K562 (cell line): Measurements from ENCODE around the gene LNPEP. TPM values are rescaled to one million over a fixed set of nuclear protein-coding genes. Genes with fewer than 3 reads are reported as not detected.

Source experiments
- CBFB ChIP-seq: sonication (generic); formaldehyde crosslinking; IDR thresholded peaks from 2 replicates; pipeline ENCODE4 v1.4.0; 2020; ENCODE audit warnings: mild to moderate bottlenecking, missing genetic modification reagents
- CEBPB ChIP-seq: fragments of 450-650 bp; IDR thresholded peaks from 2 replicates; pipeline ENCODE4 v1.6.1; 2016; ENCODE audit warnings: missing genetic modification characterization, missing compliant biosample characterization
- CHD4 ChIP-seq: fragments of 200-600 bp; sonication (generic); IDR thresholded peaks from 3 replicates; pipeline ENCODE4 v1.6.1; 2012; ENCODE audit warnings: low read depth, mild to moderate bottlenecking, mixed read lengths, low read length, inconsistent platforms; ENCODE audit not compliant: insufficient read depth, insufficient replicate concordance, poor library complexity, severe bottlenecking
- GTF2A2 ChIP-seq: IDR thresholded peaks from 2 replicates; pipeline ENCODE4 v1.6.1; 2016; ENCODE audit warnings: mild to moderate bottlenecking, missing genetic modification characterization, missing compliant biosample characterization
- KAT2B ChIP-seq: IDR thresholded peaks from one replicate; pipeline ENCODE4 v1.6.1; 2012; ENCODE audit warnings: low read depth, mild to moderate bottlenecking, control low read depth, inconsistent platforms, low read length, moderate library complexity
- KAT8 ChIP-seq: fragments of 450-650 bp; IDR thresholded peaks from 2 replicates; pipeline ENCODE4 v1.6.1; 2016; ENCODE audit warnings: low read depth, mild to moderate bottlenecking
- MTA1 ChIP-seq: fragments of 450-650 bp; IDR thresholded peaks from 2 replicates; pipeline ENCODE4 v1.6.1; 2017; ENCODE audit warnings: borderline replicate concordance
- NBN ChIP-seq: fragments of 450-650 bp; IDR thresholded peaks from 2 replicates; pipeline ENCODE4 v1.6.1; 2016; ENCODE audit warnings: low read depth, mild to moderate bottlenecking
- OTX1 ChIP-seq: fragments of 450-650 bp; formaldehyde crosslinking; IDR thresholded peaks from 2 replicates; pipeline ENCODE4 v1.4.0; 2022; ENCODE audit warnings: mild to moderate bottlenecking
- PHF8 ChIP-seq: fragments of 200-600 bp; sonication (generic); IDR thresholded peaks from 2 replicates; pipeline ENCODE4 v1.6.1; 2012; ENCODE audit warnings: mixed run types, mild to moderate bottlenecking, inconsistent platforms, low read length, moderate library complexity, borderline replicate concordance
- ZBTB8A ChIP-seq: fragments of 450-650 bp; IDR thresholded peaks from 2 replicates; pipeline ENCODE4 v1.6.1; 2018; ENCODE audit warnings: mild to moderate bottlenecking, moderate library complexity; ENCODE audit not compliant: partially characterized antibody
- ZFPM2 ChIP-seq: fragments of 250-450 bp; sonication (Bioruptor Pico); IDR thresholded peaks from 2 replicates; pipeline ENCODE4 v1.5.1; 2022; ENCODE audit warnings: mild to moderate bottlenecking
- ZNF24 ChIP-seq: fragments of 450-650 bp; IDR thresholded peaks from 2 replicates; pipeline ENCODE4 v1.6.1; 2016
- polyA plus RNA-seq, 8 experiments: library from polyadenylated mRNA; depleted of rRNA in 4 of 8; stranded (reverse) in 5 of 8; unstranded in 3 of 8; fragments of >200 nt; fragmentation: Nextera tagmentation in 2 of 8; fragmentation: Illumina TruSeq in 1 of 8; extraction: Ambion mirVana in 2 of 8; extraction: Trizol in 1 of 8; gene quantifications; 2 replicates each; pipeline versions ENCODE4 v1.2.1 to v1.2.3, GENCODE V29; 2011 to 2014; ENCODE audit warnings: inconsistent platforms in 1 of 8, missing spikeins in 1 of 8
- total RNA-seq, 7 experiments: library from RNA; depleted of rRNA in 6 of 7; stranded (reverse); fragments of >200 nt in 6 of 7; fragmentation: Illumina TruSeq in 2 of 7; extraction: Trizol in 2 of 7; gene quantifications; 2 replicates each; pipeline versions ENCODE4 v1.2.1 to v1.2.3, GENCODE V29; 2011 to 2021; ENCODE audit warnings: low replicate concordance in 1 of 7
- TF ChIP-seq, protein P1 (sequence below): fragments of 450-650 bp; conservative IDR thresholded peaks from 2 replicates; pipeline ENCODE4 v1.6.1; 2016; ENCODE audit warnings: missing genetic modification characterization, low read depth, mild to moderate bottlenecking, control low read depth, missing compliant biosample characterization
- TF ChIP-seq, protein P2 (sequence below): fragments of 450-650 bp; formaldehyde crosslinking; IDR thresholded peaks from 2 replicates; pipeline ENCODE4 v1.4.0; 2020; ENCODE audit warnings: mild to moderate bottlenecking, moderate library complexity
- TF ChIP-seq, protein P3 (sequence below): fragments of 450-650 bp; IDR thresholded peaks from 2 replicates; pipeline ENCODE4 v1.6.1; 2018; ENCODE audit not compliant: partially characterized antibody
- TF ChIP-seq, protein P4 (sequence below): fragments of 450-650 bp; IDR thresholded peaks from 2 replicates; pipeline ENCODE4 v1.6.1; 2016; ENCODE audit warnings: borderline replicate concordance
- TF ChIP-seq, protein P5 (sequence below): fragments of 450-650 bp; conservative IDR thresholded peaks from 2 replicates; pipeline ENCODE4 v1.6.1; 2016; ENCODE audit warnings: missing genetic modification characterization, low read depth, mild to moderate bottlenecking, missing compliant biosample characterization, moderate library complexity

LNPEP gene
- total and polyA plus RNA-seq, 9 of the 15 experiments (the other 6 are each of a cell fraction or from before 2014, with no cell fraction given): 2.6 to 27.9 (median 11.2) TPM

DNA sequence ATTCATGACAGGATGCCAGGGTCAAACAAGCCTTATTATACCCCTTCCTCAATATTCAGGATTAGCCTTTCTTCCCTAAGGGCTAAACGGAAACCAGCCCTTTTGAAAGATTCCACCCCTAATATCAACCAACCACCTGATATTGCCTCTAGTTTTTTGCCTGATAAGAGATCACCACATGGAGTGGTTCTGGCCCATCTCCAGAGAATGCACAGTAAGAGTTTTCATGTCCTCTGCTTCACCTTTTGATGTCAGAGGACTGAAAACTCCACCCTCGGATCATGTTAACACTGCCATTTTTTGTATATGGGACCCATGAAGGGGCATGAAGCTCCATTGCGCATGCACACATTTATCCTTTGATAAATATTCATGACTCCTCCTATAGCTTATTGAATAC, 5.8 kb upstream of the LNPEP start (continued):
- TF ChIP-seq, protein P1, sequence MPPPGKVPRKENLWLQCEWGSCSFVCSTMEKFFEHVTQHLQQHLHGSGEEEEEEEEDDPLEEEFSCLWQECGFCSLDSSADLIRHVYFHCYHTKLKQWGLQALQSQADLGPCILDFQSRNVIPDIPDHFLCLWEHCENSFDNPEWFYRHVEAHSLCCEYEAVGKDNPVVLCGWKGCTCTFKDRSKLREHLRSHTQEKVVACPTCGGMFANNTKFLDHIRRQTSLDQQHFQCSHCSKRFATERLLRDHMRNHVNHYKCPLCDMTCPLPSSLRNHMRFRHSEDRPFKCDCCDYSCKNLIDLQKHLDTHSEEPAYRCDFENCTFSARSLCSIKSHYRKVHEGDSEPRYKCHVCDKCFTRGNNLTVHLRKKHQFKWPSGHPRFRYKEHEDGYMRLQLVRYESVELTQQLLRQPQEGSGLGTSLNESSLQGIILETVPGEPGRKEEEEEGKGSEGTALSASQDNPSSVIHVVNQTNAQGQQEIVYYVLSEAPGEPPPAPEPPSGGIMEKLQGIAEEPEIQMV (tag): no peak
- TF ChIP-seq, protein P2, sequence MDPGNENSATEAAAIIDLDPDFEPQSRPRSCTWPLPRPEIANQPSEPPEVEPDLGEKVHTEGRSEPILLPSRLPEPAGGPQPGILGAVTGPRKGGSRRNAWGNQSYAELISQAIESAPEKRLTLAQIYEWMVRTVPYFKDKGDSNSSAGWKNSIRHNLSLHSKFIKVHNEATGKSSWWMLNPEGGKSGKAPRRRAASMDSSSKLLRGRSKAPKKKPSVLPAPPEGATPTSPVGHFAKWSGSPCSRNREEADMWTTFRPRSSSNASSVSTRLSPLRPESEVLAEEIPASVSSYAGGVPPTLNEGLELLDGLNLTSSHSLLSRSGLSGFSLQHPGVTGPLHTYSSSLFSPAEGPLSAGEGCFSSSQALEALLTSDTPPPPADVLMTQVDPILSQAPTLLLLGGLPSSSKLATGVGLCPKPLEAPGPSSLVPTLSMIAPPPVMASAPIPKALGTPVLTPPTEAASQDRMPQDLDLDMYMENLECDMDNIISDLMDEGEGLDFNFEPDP (CRISPR knock-in tag): no peak
- no peak for TF ChIP-seq GTF2A2 (tag)
- peak; percentile 42; the same call in 1 of the 2 replicates for TF ChIP-seq MTA1
- no peak for TF ChIP-seq CEBPB (tag)
- TF ChIP-seq NBN: 0 out of 2 replicates have a peak, but pooled peaks have one; percentile 77
- no peak for TF ChIP-seq KAT2B
- TF ChIP-seq, protein P3, sequence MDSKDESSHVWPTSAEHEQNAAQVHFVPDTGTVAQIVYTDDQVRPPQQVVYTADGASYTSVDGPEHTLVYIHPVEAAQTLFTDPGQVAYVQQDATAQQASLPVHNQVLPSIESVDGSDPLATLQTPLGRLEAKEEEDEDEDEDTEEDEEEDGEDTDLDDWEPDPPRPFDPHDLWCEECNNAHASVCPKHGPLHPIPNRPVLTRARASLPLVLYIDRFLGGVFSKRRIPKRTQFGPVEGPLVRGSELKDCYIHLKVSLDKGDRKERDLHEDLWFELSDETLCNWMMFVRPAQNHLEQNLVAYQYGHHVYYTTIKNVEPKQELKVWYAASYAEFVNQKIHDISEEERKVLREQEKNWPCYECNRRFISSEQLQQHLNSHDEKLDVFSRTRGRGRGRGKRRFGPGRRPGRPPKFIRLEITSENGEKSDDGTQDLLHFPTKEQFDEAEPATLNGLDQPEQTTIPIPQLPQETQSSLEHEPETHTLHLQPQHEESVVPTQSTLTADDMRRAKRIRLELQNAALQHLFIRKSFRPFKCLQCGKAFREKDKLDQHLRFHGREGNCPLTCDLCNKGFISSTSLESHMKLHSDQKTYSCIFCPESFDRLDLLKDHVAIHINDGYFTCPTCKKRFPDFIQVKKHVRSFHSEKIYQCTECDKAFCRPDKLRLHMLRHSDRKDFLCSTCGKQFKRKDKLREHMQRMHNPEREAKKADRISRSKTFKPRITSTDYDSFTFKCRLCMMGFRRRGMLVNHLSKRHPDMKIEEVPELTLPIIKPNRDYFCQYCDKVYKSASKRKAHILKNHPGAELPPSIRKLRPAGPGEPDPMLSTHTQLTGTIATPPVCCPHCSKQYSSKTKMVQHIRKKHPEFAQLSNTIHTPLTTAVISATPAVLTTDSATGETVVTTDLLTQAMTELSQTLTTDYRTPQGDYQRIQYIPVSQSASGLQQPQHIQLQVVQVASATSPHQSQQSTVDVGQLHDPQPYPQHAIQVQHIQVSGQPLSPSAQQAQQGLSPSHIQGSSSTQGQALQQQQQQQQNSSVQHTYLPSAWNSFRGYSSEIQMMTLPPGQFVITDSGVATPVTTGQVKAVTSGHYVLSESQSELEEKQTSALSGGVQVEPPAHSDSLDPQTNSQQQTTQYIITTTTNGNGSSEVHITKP: peak; percentile 90
- TF ChIP-seq ZFPM2: no peak
- no peak for TF ChIP-seq KAT8
- TF ChIP-seq CHD4: no peak
- no peak for TF ChIP-seq PHF8
- TF ChIP-seq OTX1 (CRISPR knock-in tag): no peak
- TF ChIP-seq CBFB: no peak
- TF ChIP-seq ZNF24: no peak
- TF ChIP-seq, protein P4, sequence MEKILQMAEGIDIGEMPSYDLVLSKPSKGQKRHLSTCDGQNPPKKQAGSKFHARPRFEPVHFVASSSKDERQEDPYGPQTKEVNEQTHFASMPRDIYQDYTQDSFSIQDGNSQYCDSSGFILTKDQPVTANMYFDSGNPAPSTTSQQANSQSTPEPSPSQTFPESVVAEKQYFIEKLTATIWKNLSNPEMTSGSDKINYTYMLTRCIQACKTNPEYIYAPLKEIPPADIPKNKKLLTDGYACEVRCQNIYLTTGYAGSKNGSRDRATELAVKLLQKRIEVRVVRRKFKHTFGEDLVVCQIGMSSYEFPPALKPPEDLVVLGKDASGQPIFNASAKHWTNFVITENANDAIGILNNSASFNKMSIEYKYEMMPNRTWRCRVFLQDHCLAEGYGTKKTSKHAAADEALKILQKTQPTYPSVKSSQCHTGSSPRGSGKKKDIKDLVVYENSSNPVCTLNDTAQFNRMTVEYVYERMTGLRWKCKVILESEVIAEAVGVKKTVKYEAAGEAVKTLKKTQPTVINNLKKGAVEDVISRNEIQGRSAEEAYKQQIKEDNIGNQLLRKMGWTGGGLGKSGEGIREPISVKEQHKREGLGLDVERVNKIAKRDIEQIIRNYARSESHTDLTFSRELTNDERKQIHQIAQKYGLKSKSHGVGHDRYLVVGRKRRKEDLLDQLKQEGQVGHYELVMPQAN: no peak
- TF ChIP-seq, protein P5, sequence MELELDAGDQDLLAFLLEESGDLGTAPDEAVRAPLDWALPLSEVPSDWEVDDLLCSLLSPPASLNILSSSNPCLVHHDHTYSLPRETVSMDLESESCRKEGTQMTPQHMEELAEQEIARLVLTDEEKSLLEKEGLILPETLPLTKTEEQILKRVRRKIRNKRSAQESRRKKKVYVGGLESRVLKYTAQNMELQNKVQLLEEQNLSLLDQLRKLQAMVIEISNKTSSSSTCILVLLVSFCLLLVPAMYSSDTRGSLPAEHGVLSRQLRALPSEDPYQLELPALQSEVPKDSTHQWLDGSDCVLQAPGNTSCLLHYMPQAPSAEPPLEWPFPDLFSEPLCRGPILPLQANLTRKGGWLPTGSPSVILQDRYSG (tag): no peak; the same call in 1 of the 2 replicates
- TF ChIP-seq ZBTB8A: no peak
